ENCODE results near the gene CLINT1. TPM values are rescaled to one million over a fixed set of nuclear protein-coding genes. Genes with fewer than 3 reads are reported as not detected.
"Not testable (repeated sequence)": the region's sequence is repeated elsewhere in the genome, so short reads cannot be mapped to it uniquely, and the experiment has no call there.

The CLINT1 gene
- total RNA-seq, 1 donor from 2014 or later = 72.9 TPM

DNA sequence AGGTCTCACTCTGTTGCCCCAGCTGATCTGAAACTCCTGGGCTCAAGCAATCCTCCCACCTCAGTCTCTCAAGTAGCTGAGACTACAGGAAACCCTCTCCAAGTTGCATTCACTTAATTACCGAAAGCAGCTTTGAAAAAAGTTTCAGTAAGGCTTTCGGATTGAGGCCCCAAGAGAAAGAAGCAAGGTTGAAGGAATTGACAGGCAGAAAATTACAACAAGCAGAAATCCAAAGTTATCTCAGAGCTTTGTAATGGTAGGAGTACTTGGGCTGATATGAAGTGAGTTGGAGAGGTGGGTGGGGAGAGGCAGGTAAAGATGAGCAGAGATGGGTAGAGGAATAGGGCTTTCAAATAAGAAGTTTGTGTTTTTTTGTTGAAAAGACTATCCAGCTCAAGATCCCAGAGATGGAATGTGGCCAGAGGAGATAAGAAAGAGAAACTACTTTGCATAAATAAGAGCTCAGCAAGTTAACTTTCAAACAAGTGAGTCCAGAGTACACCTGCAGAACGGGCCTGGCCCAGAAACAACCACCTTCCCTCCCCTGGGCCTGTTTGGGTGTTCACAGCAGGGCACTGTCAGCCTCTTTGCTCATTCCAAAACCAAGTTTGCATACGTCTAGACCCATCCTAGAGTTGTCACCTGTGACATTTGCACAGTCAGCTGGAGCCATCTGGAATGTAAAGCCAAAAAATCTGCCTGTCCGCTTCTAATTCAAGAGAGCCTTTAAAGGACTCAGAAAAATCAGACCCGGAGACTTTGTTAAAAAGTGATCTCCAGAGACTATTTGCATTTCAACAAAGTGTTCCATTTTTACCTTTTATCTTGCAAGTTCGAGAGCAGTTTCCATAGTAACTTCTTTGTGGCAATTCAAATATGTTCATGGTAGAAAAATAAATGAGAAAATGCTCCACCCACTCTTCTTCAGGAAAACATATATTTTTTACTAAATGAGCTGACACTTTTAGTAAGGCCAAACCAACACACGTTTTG lies 2.2 kb upstream of the CLINT1 start:
- Mint-ChIP-seq H3K4me3 (ENCODE audit: unreplicated experiment) (no peak overlapping the region), H3K9me3 (ENCODE audit: unreplicated experiment) (no peaks in the 10 kb centered on the region), H3K27ac (ENCODE audit: unreplicated experiment) (no peak overlapping the region), H3K36me3 (ENCODE audit: low read depth, unreplicated experiment) (peaks cover 10% of the 10 kb centered on the region), H3K27me3 (ENCODE audit: unreplicated experiment) (peaks cover 12% of the 10 kb centered on the region), H3K4me1 (ENCODE audit: unreplicated experiment) (peaks cover 29% of the 10 kb centered on the region)
- no peak for TF ChIP-seq CTCF (IDR thresholded peaks at IDR 0.05; ENCODE audit: unreplicated experiment)
- no peak for DNase-seq (ENCODE audit: low spot score)

- TF ChIP-seq CTCF (IDR thresholded peaks at IDR 0.05; ENCODE audit: unreplicated experiment) = no peak
- Mint-ChIP-seq H3K36me3 (ENCODE audit: low read depth, unreplicated experiment) (peaks cover 10% of the 10 kb centered on the region), H3K4me1 (ENCODE audit: unreplicated experiment) (peaks cover 36% of the 10 kb centered on the region), H3K27ac (ENCODE audit: unreplicated experiment) (peak overlapping the region; percentile 98), H3K9me3 (ENCODE audit: unreplicated experiment) (no peaks in the 10 kb centered on the region), H3K4me3 (ENCODE audit: unreplicated experiment) (peak overlapping the region; percentile 96), H3K27me3 (ENCODE audit: unreplicated experiment) (peaks cover 11% of the 10 kb centered on the region)
- no peak for DNase-seq (ENCODE audit: low spot score)
Observed at GRCh38 chr5:157859227-157859575, 256 bp upstream of the CLINT1 start.

DNA sequence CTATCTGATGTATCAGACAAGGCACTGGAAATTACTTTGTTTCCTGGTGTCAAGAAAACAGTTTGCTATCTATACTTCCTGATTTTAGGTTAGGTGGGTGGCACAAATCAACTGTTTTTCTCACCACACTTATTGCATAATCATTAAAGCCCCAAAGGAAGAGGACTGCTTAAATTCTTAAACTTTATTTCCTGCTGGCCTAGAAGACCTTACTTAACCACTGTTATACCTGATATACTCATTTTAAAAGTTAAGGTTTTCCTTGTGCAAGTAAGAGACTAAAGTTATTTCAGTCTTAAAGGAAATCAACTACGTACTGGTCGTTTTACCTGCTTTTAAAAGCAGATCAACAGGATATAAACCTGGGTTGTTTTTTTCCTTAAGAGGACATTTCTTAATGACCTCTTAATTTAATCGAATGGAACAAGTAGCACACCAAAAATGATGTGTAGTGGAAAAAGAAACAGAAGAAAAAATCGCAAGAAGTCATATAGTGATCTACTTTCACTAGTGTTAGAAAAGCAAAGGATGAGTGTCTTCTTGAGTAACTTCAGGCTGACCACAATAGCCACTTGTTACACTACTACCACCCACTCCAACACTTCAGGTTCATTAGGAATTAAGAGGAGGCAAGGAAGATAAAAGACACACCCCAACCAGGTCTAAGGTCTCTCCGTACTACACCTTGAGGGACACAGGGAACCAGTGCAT lies 974 bp downstream of the CLINT1 start:
- H3K27me3 Mint-ChIP-seq (ENCODE audit: unreplicated experiment) = peaks cover 8% of the 10 kb centered on the region

GRCh38 chr5:157855404-157855994 lies 3.4 kb downstream of the CLINT1 start:
- peaks cover 25% of the 10 kb centered on the region for H3K4me1 Mint-ChIP-seq (ENCODE audit: unreplicated experiment)
- H3K36me3 Mint-ChIP-seq (ENCODE audit: low read depth, unreplicated experiment) = peaks cover 10% of the 10 kb centered on the region
- H3K9me3 Mint-ChIP-seq (ENCODE audit: unreplicated experiment) = no peaks in the 10 kb centered on the region
- TF ChIP-seq CTCF (IDR thresholded peaks at IDR 0.05; ENCODE audit: unreplicated experiment) = peak; percentile 63
- DNase-seq (ENCODE audit: low spot score) = peak; percentile 56
- H3K4me3 Mint-ChIP-seq (ENCODE audit: unreplicated experiment) = no peak overlapping the region
- H3K27ac Mint-ChIP-seq (ENCODE audit: unreplicated experiment) = peak overlapping the region; percentile 52
- H3K27me3 Mint-ChIP-seq (ENCODE audit: unreplicated experiment) = peaks cover 8% of the 10 kb centered on the region

More for the DNA sequence above, 974 bp downstream of the CLINT1 start:
- peak overlapping the region; percentile 96 for H3K4me3 Mint-ChIP-seq (ENCODE audit: unreplicated experiment)
- H3K9me3 Mint-ChIP-seq (ENCODE audit: unreplicated experiment) = no peaks in the 10 kb centered on the region
- H3K27ac Mint-ChIP-seq (ENCODE audit: unreplicated experiment) = peak overlapping the region; percentile 98
- no peak for TF ChIP-seq CTCF (IDR thresholded peaks at IDR 0.05; ENCODE audit: unreplicated experiment)
- no peak for DNase-seq (ENCODE audit: low spot score)
- peaks cover 36% of the 10 kb centered on the region for H3K4me1 Mint-ChIP-seq (ENCODE audit: unreplicated experiment)
- H3K36me3 Mint-ChIP-seq (ENCODE audit: low read depth, unreplicated experiment) = peaks cover 10% of the 10 kb centered on the region

GRCh38 chr5:157853365-157853764 lies 5.6 kb downstream of the CLINT1 start:
- H3K4me1 Mint-ChIP-seq (ENCODE audit: unreplicated experiment) = peaks cover 19% of the 10 kb centered on the region

More at GRCh38 chr5:157853365-157853764, 5.6 kb downstream of the CLINT1 start:
- not testable (repeated sequence) for DNase-seq (ENCODE audit: low spot score); H3K27me3 Mint-ChIP-seq (ENCODE audit: unreplicated experiment); H3K27ac Mint-ChIP-seq (ENCODE audit: unreplicated experiment); H3K36me3 Mint-ChIP-seq (ENCODE audit: low read depth, unreplicated experiment); H3K4me3 Mint-ChIP-seq (ENCODE audit: unreplicated experiment); H3K9me3 Mint-ChIP-seq (ENCODE audit: unreplicated experiment)
